Esophagus muscularis mucosa (tissue), 4 donors: ENCODE measurements around the gene TMEM171. TPM values are rescaled to one million over a fixed set of nuclear protein-coding genes. Genes with fewer than 3 reads are reported as not detected.

Source experiments
- DNase-seq: peaks from one replicate; pipeline ENCODE4 v3.0.0-alpha.2; 2017; ENCODE audit errors: extremely low spot score
- H3K27ac ChIP-seq, 4 donors: fragments of 200-600 bp; sonication (generic); replicated peaks in 1 of 4; 1 replicate in 3 of 4; 2 replicates in 1 of 4; pipeline ENCODE4 v1.5.1; 2016 to 2019; ENCODE audit warnings: mild to moderate bottlenecking in 1 of 4
- H3K27me3 ChIP-seq, 4 donors: fragments of 200-600 bp; sonication (generic); one replicate each; pipeline versions ENCODE4 v1.5.1 to v1.6.0; 2016 to 2019
- H3K36me3 ChIP-seq, 4 donors: fragments of 200-600 bp; sonication (generic); one replicate each; pipeline ENCODE4 v1.5.1; 2016 to 2019
- H3K4me1 ChIP-seq, 4 donors: fragments of 200-600 bp; sonication (generic); one replicate each; pipeline ENCODE4 v1.5.1; 2016 to 2019
- H3K4me3 ChIP-seq, 4 donors: fragments of 200-600 bp; sonication (generic); 1 replicate in 2 of 4; 2 replicates in 2 of 4; pipeline ENCODE4 v1.5.1; 2016 to 2019; ENCODE audit warnings: mild to moderate bottlenecking in 4 of 4, moderate library complexity in 1 of 4
- H3K9me3 ChIP-seq, 4 donors: fragments of 200-600 bp; sonication (generic); 1 replicate in 3 of 4; 2 replicates in 1 of 4; pipeline ENCODE4 v1.5.1; 2016 to 2019
- CTCF ChIP-seq, 3 experiments: fragments of 200-600 bp in 2 of 3; fragments of 450-650 bp in 1 of 3; sonication (generic) in 2 of 3; IDR thresholded peaks; one replicate each; pipeline ENCODE4 v1.5.1; 2017 to 2019; ENCODE audit warnings: antibody characterized with exemption in 3 of 3, mild to moderate bottlenecking in 2 of 3, moderate library complexity in 1 of 3
- EP300 ChIP-seq: sonication (generic); formaldehyde crosslinking; IDR thresholded peaks from one replicate; pipeline ENCODE4 v1.6.1; 2017; ENCODE audit warnings: antibody characterized with exemption
- POLR2A ChIP-seq: fragments of 450-650 bp; IDR thresholded peaks from one replicate; pipeline ENCODE4 v1.6.1; 2017; ENCODE audit warnings: antibody characterized with exemption, moderate library complexity, mild to moderate bottlenecking, low read depth
- POLR2AphosphoS5 ChIP-seq, 2 donors: sonication (generic); formaldehyde crosslinking; IDR thresholded peaks; one replicate each; pipeline ENCODE4 v1.6.1; 2017; ENCODE audit warnings: antibody characterized with exemption in 2 of 2
- WGBS: methylation state at CpG from one replicate; pipeline ENCODE4 v1.1.5; 2018; 5-methylcytosine and 5-hydroxymethylcytosine counted together
- intact Hi-C: fragments of 100-400 bp; cut with DNase I; formaldehyde crosslinking; loops from one replicate; pipeline ENCODE4 v1.15.1; 2023
- total RNA-seq, 4 donors: library from RNA; depleted of rRNA; stranded (reverse); fragments of >200 nt; gene quantifications; one replicate each; pipeline versions ENCODE4 v1.1.0 to v1.2.1, GENCODE V29; 2016

The TMEM171 gene
- total RNA-seq, 4 donors from 2014 or later = not detected

- no peak overlapping the region for H3K4me3 ChIP-seq
- no peak overlapping the region for H3K27ac ChIP-seq
- no peaks in the 10 kb centered on the region for H3K4me1 ChIP-seq
- no peak for DNase-seq
- H3K36me3 ChIP-seq = no peaks in the 10 kb centered on the region
- WGBS = 76% methylated on average over 4 of the region's 4 CpGs
- TF ChIP-seq CTCF (IDR thresholded peaks at IDR 0.05) (no peak), EP300 (no peak), POLR2AphosphoS5 (IDR thresholded peaks at IDR 0.05) (no peak)
- no peaks in the 10 kb centered on the region for H3K27me3 ChIP-seq
- H3K9me3 ChIP-seq = no peaks in the 10 kb centered on the region
- intact Hi-C loops = no loop called here
These were observed 16.5 kb upstream of the TMEM171 start for GRCh38 chr5:73103870-73104299.

- Histone ChIP-seq H3K4me1 (no peaks in the 10 kb centered on the region), H3K9me3 (no peaks in the 10 kb centered on the region), H3K36me3 (no peaks in the 10 kb centered on the region), H3K27me3 (no peaks in the 10 kb centered on the region), H3K4me3 (no peak overlapping the region), H3K27ac (no peak overlapping the region)
- no peak for TF ChIP-seq POLR2A
- no peak for TF ChIP-seq EP300
- TF ChIP-seq CTCF (IDR thresholded peaks at IDR 0.05) = no peak
- 78% methylated on average over 1 of the region's 1 CpG for WGBS
- DNase-seq = no peak
- intact Hi-C loops = no loop called here
These were observed 16.0 kb upstream of the TMEM171 start for GRCh38 chr5:73104326-73104725.

GRCh38 chr5:73106335-73106734, 14.0 kb upstream of the TMEM171 start:
- no peak overlapping the region for H3K27ac ChIP-seq
- DNase-seq = no peak
- TF ChIP-seq POLR2A (no peak), EP300 (no peak), CTCF (IDR thresholded peaks at IDR 0.05) (no peak), POLR2AphosphoS5 (IDR thresholded peaks at IDR 0.05) (no peak)
- H3K4me3 ChIP-seq = no peak overlapping the region
- intact Hi-C loops = no loop called here
- H3K9me3 ChIP-seq = no peaks in the 10 kb centered on the region
- no peaks in the 10 kb centered on the region for H3K27me3 ChIP-seq
- H3K36me3 ChIP-seq = no peaks in the 10 kb centered on the region
- H3K4me1 ChIP-seq = no peaks in the 10 kb centered on the region

- H3K27ac ChIP-seq = no peak overlapping the region
- H3K4me3 ChIP-seq = no peak overlapping the region
- H3K4me1 ChIP-seq = no peaks in the 10 kb centered on the region
- no peaks in the 10 kb centered on the region for H3K27me3 ChIP-seq
- DNase-seq = no peak
- no peak for TF ChIP-seq POLR2A
- no peak for TF ChIP-seq EP300
- TF ChIP-seq CTCF (IDR thresholded peaks at IDR 0.05) = no peak
- no peak for TF ChIP-seq POLR2AphosphoS5 (IDR thresholded peaks at IDR 0.05)
- no peaks in the 10 kb centered on the region for H3K9me3 ChIP-seq
- no peaks in the 10 kb centered on the region for H3K36me3 ChIP-seq
- WGBS = 69% methylated on average over 1 of the region's 1 CpG
- intact Hi-C loops = no loop called here
These were observed 10.2 kb upstream of the TMEM171 start for GRCh38 chr5:73110190-73110589.

- intact Hi-C loops = no loop called here
- no peak overlapping the region for H3K4me3 ChIP-seq
- DNase-seq = no peak
- no peaks in the 10 kb centered on the region for H3K27me3 ChIP-seq
- 90% methylated on average over 1 of the region's 1 CpG for WGBS
- H3K4me1 ChIP-seq = no peaks in the 10 kb centered on the region
- TF ChIP-seq CTCF (IDR thresholded peaks at IDR 0.05) (no peak), POLR2A (no peak), POLR2AphosphoS5 (IDR thresholded peaks at IDR 0.05) (no peak), EP300 (no peak)
- H3K9me3 ChIP-seq = no peaks in the 10 kb centered on the region
- no peak overlapping the region for H3K27ac ChIP-seq
- H3K36me3 ChIP-seq = no peaks in the 10 kb centered on the region
These were observed 8.8 kb upstream of the TMEM171 start for GRCh38 chr5:73111536-73111935.
